GM12878 (cell line): ENCODE results near the gene KCNC1. TPM values are rescaled to one million over a fixed set of nuclear protein-coding genes. Genes with fewer than 3 reads are reported as not detected.

Experiments used
- ATAC-seq: fragments of 200-7000 bp; cut with Tn5 transposase; 3 replicates; pipeline ENCODE4 v1.9.1; 2020; ENCODE audit warnings: mild to moderate bottlenecking, moderate library complexity
- BruUV-seq: library from RNA; stranded (reverse); fragments of 400-500 nt; replicated peaks from 2 replicates; lab custom pipeline; 2021; lab: Mats Ljungman, UMichigan
- CTCF ChIA-PET: fragments of 300-600 bp; sonication (Branson Sonifier 250); formaldehyde crosslinking; extraction: SDS; loops from one replicate; lab custom pipeline; 2021; ENCODE audit warnings: inconsistent platforms; lab: Yijun Ruan, JAX
- POLR2A ChIA-PET: fragments of 350-600 bp; formaldehyde crosslinking; extraction: SDS; loops from one replicate; lab custom pipeline; 2021; ENCODE audit warnings: inconsistent platforms; lab: Charles Lee
- RAD21 ChIA-PET: fragments of 300-600 bp; sonication (Branson Sonifier 250); formaldehyde crosslinking; loops from one replicate; lab custom pipeline; 2023; ENCODE audit warnings: antibody characterized with exemption; ENCODE audit not compliant: unreplicated experiment; lab: Charles Lee
- SMC1A ChIA-PET: fragments of 300-600 bp; sonication (Branson Sonifier 250); formaldehyde crosslinking; loops from one replicate; lab custom pipeline; 2023; ENCODE audit not compliant: unreplicated experiment, uncharacterized antibody; lab: Charles Lee
- DNase-seq: peaks from one replicate; pipeline ENCODE4 v3.0.0-alpha.2; 2011; ENCODE audit warnings: low read depth, low spot score
- FAIRE-seq: peaks from 3 replicates; lab custom pipeline; 2011; peaks lifted over from hg19 to GRCh38; lab: Jason Lieb, UNC
- H2AFZ ChIP-seq: 2 replicates; pipeline ENCODE4 v1.6.0; 2011; ENCODE audit warnings: low read depth, low read length, control low read depth; ENCODE audit not compliant: control insufficient read depth
- H3K27ac ChIP-seq: 2 replicates; pipeline ENCODE4 v1.5.1; 2011; ENCODE audit warnings: control low read depth; ENCODE audit not compliant: control insufficient read depth, insufficient read depth
- H3K27me3 ChIP-seq, 2 experiments: replicated peaks in 1 of 2; 2 replicates each; pipeline versions ENCODE4 v1.6.0 to v1.6.1; 2011; ENCODE audit warnings: low read length in 1 of 2; ENCODE audit not compliant: control insufficient read depth in 2 of 2, insufficient read depth in 2 of 2
- H3K36me3 ChIP-seq, 2 experiments: 2 replicates each; pipeline ENCODE4 v1.5.1; 2011; ENCODE audit warnings: low read length in 1 of 2; ENCODE audit not compliant: control insufficient read depth in 2 of 2, insufficient read depth in 2 of 2
- H3K4me1 ChIP-seq: 2 replicates; pipeline ENCODE4 v1.6.1; 2011; ENCODE audit warnings: mild to moderate bottlenecking, low read length, moderate library complexity, mixed read lengths; ENCODE audit not compliant: control insufficient read depth, insufficient read depth
- H3K4me2 ChIP-seq: 2 replicates; pipeline ENCODE4 v1.6.0; 2011; ENCODE audit warnings: control low read depth; ENCODE audit not compliant: control insufficient read depth, insufficient read depth
- H3K4me3 ChIP-seq: fragments of 200-600 bp; sonication (generic); 2 replicates; pipeline ENCODE4 v1.5.1; 2016
- H3K79me2 ChIP-seq: 2 replicates; pipeline ENCODE4 v1.6.0; 2011; ENCODE audit warnings: low read length; ENCODE audit not compliant: control insufficient read depth, insufficient read depth
- H3K9ac ChIP-seq: 2 replicates; pipeline ENCODE4 v1.8.0; 2011; ENCODE audit warnings: low read length, control low read depth, mixed read lengths; ENCODE audit not compliant: control insufficient read depth, insufficient read depth
- H3K9me3 ChIP-seq: replicated peaks from 3 replicates; pipeline ENCODE4 v1.5.1; 2011; ENCODE audit warnings: mild to moderate bottlenecking, low read length; ENCODE audit not compliant: control insufficient read depth, insufficient read depth
- H4K20me1 ChIP-seq: 2 replicates; pipeline ENCODE4 v1.6.0; 2011; ENCODE audit not compliant: control insufficient read depth, insufficient read depth
- MYB ChIP-seq: fragments of 150-350 bp; IDR thresholded peaks from 2 replicates; pipeline ENCODE4 v1.6.1; 2014; ENCODE audit warnings: mild to moderate bottlenecking, low read depth, low read length, borderline replicate concordance
- POLR2A ChIP-seq: IDR thresholded peaks from 2 replicates; pipeline ENCODE4 v1.6.1; 2011; ENCODE audit warnings: low read depth, mild to moderate bottlenecking, low read length
- WGBS: methylation state at CpG from one replicate; pipeline ENCODE4 v1.1.6; 2016; ENCODE audit warnings: low lambda C conversion rate; ENCODE audit not compliant: insufficient replicate concordance, insufficient coverage; ENCODE audit errors: missing lambda C conversion rate; 5-methylcytosine and 5-hydroxymethylcytosine counted together
- in situ Hi-C: fragments of 300-500 bp; cut with MboI; formaldehyde crosslinking; loops from 9 replicates; pipeline ENCODE4 v1.14.3; 2018; ENCODE audit warnings: mixed read lengths
- intact Hi-C: fragments of 100-400 bp; cut with micrococcal nuclease; formaldehyde crosslinking; loops from one replicate; pipeline ENCODE4 v1.14.2; 2022; ENCODE audit not compliant: unreplicated experiment
- polyA plus RNA-seq, 11 experiments: library from polyadenylated mRNA; depleted of rRNA in 4 of 11; unstranded in 6 of 11; stranded (reverse) in 5 of 11; fragments of >200 nt; fragmentation: Nextera tagmentation in 4 of 11; fragmentation: Illumina TruSeq in 1 of 11; extraction: Ambion mirVana in 4 of 11; extraction: Trizol in 1 of 11; gene quantifications; 1 replicate in 1 of 11; 2 replicates in 10 of 11; pipeline versions ENCODE4 v1.2.1 to v1.2.3, GENCODE V29; 2011 to 2016; ENCODE audit warnings: inconsistent platforms in 2 of 11, missing spikeins in 2 of 11, low read depth in 1 of 11
- total RNA-seq, 4 experiments: library from RNA; depleted of rRNA in 3 of 4; stranded (reverse); fragments of >200 nt in 3 of 4; fragmentation: Illumina TruSeq in 1 of 4; extraction: Trizol in 1 of 4; gene quantifications; 2 replicates each; pipeline versions ENCODE4 v1.2.1 to v1.2.3, GENCODE V29; 2013 to 2021
- TF ChIP-seq, protein P1 (sequence below): IDR thresholded peaks from 2 replicates; pipeline ENCODE4 v1.6.1; 2012; ENCODE audit warnings: mild to moderate bottlenecking, low read depth, low read length

The KCNC1 gene
- total and polyA plus RNA-seq, 10 of the 15 experiments (the other 5 are each of a cell fraction or from before 2014, with no cell fraction given) = 0.27 to 0.34 TPM; not detected in 8

GRCh38 chr11:17753153-17753552 is 18.6 kb downstream of the KCNC1 start:
- ChIA-PET RAD21 (no interaction called here), CTCF (no interaction called here)
- no peak for FAIRE-seq

More at GRCh38 chr11:17753153-17753552, 18.6 kb downstream of the KCNC1 start:
- Histone ChIP-seq H3K27ac (no peak overlapping the region), H3K4me3 (no peak overlapping the region), H3K9ac (no peak overlapping the region), H3K4me2 (no peak overlapping the region), H4K20me1 (no peaks in the 10 kb centered on the region), H3K27me3 (peaks cover 0 to 1% of the 10 kb centered on the region in 2 experiments; a peak in 2 of 4 replicates)
- intact Hi-C loops (no loop called here), in situ Hi-C loops (no loop called here)
- SMC1A ChIA-PET = no interaction called here
- POLR2A ChIA-PET = no interaction called here
- TF ChIP-seq MYB (no peak), POLR2A (no peak)
- TF ChIP-seq, protein P1, sequence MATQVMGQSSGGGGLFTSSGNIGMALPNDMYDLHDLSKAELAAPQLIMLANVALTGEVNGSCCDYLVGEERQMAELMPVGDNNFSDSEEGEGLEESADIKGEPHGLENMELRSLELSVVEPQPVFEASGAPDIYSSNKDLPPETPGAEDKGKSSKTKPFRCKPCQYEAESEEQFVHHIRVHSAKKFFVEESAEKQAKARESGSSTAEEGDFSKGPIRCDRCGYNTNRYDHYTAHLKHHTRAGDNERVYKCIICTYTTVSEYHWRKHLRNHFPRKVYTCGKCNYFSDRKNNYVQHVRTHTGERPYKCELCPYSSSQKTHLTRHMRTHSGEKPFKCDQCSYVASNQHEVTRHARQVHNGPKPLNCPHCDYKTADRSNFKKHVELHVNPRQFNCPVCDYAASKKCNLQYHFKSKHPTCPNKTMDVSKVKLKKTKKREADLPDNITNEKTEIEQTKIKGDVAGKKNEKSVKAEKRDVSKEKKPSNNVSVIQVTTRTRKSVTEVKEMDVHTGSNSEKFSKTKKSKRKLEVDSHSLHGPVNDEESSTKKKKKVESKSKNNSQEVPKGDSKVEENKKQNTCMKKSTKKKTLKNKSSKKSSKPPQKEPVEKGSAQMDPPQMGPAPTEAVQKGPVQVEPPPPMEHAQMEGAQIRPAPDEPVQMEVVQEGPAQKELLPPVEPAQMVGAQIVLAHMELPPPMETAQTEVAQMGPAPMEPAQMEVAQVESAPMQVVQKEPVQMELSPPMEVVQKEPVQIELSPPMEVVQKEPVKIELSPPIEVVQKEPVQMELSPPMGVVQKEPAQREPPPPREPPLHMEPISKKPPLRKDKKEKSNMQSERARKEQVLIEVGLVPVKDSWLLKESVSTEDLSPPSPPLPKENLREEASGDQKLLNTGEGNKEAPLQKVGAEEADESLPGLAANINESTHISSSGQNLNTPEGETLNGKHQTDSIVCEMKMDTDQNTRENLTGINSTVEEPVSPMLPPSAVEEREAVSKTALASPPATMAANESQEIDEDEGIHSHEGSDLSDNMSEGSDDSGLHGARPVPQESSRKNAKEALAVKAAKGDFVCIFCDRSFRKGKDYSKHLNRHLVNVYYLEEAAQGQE = no peak
- TF ChIP-seq, all 136 proteins: peak for 0
- 27% methylated on average over 5 of the region's 5 CpGs for WGBS
- H3K36me3 ChIP-seq = no peaks in the 10 kb centered on the region
- DNase-seq (no peak), ATAC-seq (no peak)
- no peaks in the 10 kb centered on the region for H3K9me3 ChIP-seq
- H2AFZ ChIP-seq = no peak overlapping the region
- no TSS peak for BruUV-seq
- H3K79me2 ChIP-seq = no peaks in the 10 kb centered on the region
- H3K4me1 ChIP-seq = no peaks in the 10 kb centered on the region
